Colonic mucosa (tissue), 4 donors: ENCODE measurements around the gene SINHCAF. TPM values are rescaled to one million over a fixed set of nuclear protein-coding genes. Genes with fewer than 3 reads are reported as not detected.
A peak's percentile ranks its signal among the peaks of the same experiment; 100 is the strongest.

ENCODE experiments used
- DNase-seq: peaks from one replicate; pipeline ENCODE4 v3.0.0-alpha.2; 2020
- H3K27ac ChIP-seq: fragments of 200-600 bp; one replicate; pipeline ENCODE4 v1.8.0; 2021
- H3K27me3 ChIP-seq: fragments of 200-600 bp; one replicate; pipeline ENCODE4 v1.8.0; 2021
- H3K36me3 ChIP-seq: fragments of 200-600 bp; one replicate; pipeline ENCODE4 v1.8.0; 2021
- H3K4me1 ChIP-seq: fragments of 200-600 bp; one replicate; pipeline ENCODE4 v1.8.0; 2021; ENCODE audit warnings: mild to moderate bottlenecking
- H3K4me3 ChIP-seq: fragments of 200-600 bp; one replicate; pipeline ENCODE4 v1.8.0; 2021
- H3K9ac ChIP-seq, 2 donors: one replicate each; pipeline ENCODE4 v1.7.0; 2013; ENCODE audit warnings: control low read depth in 2 of 2, low read depth in 2 of 2, low read length in 2 of 2
- H3K9me3 ChIP-seq: fragments of 200-600 bp; one replicate; pipeline ENCODE4 v1.8.0; 2021
- intact Hi-C: fragments of 100-400 bp; cut with DNase I; formaldehyde crosslinking; loops from one replicate; pipeline ENCODE4 v1.14.1; 2022
- total RNA-seq, 2 donors: library from RNA; stranded (reverse); fragmentation: NEBNext Ultra II Directional in 1 of 2; extraction: Animal tissue kit (Norgen Biotek cat#: 25700) in 1 of 2; gene quantifications; one replicate each; pipeline ENCODE4 v1.2.1, GENCODE V29; 2021
- TF ChIP-seq, protein P1 (sequence below): fragments of 200-600 bp; IDR thresholded peaks from one replicate; pipeline ENCODE4 v1.8.0; 2022; ENCODE audit warnings: antibody characterized with exemption, mild to moderate bottlenecking
- donor health status: healthy.
- donor health status: DM: no; HTN: no; CAD: no.
- donor health status: DM: no; HTN: no; CAD: no.

SINHCAF gene
- total RNA-seq, 2 donors from 2014 or later: 58.9 to 107 TPM

DNA sequence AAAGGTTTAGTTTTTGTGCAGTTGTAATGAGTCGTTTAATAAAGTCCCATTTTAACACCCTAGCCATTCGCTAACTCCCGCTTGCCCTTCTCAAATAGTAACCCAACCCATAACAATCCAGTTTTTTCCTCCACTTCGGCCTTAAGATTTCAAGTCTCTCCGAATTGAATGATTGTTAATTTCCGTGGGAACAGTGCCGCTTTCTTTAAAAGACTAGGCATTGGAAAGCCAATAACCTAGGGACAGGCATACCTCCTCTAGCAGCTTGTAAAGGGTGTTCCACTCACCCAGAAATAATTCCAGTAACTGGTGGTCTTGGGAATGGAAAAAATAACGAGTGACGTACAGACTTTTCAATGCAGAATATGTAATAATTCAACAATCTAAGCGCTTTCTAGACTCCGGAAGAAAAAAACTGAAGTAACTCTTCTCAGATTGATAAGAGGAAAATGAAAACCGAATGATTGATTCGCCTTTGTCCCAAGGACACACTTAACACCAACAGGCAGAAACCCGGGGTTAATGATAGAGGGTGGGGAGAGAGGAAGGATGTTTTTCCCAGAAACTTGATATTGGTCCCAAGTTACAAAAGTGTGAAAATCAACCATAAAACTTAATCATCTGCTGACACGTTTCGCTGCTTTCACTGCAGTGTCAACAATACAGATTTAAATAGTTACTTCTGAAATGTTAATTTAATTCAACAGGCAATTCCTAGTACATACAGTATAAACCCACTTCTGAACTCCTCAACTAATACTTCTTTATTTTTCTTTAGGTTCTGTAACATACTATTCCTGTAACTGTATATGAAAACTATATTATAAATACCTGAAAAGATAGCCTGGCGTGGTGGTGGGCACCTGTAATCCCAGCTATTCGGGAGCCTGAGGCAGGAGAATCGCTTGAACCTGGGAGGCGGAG is 1.0 kb upstream of the SINHCAF start:
- Histone ChIP-seq H3K36me3 (no peaks in the 10 kb centered on the region), H3K9me3 (no peaks in the 10 kb centered on the region), H3K4me1 (no peaks in the 10 kb centered on the region), H3K27me3 (no peaks in the 10 kb centered on the region), H3K9ac (peak overlapping the region; percentile 74 to 81), H3K27ac (peak overlapping the region; percentile 93), H3K4me3 (peak overlapping the region; percentile 80)
- TF ChIP-seq, protein P1, sequence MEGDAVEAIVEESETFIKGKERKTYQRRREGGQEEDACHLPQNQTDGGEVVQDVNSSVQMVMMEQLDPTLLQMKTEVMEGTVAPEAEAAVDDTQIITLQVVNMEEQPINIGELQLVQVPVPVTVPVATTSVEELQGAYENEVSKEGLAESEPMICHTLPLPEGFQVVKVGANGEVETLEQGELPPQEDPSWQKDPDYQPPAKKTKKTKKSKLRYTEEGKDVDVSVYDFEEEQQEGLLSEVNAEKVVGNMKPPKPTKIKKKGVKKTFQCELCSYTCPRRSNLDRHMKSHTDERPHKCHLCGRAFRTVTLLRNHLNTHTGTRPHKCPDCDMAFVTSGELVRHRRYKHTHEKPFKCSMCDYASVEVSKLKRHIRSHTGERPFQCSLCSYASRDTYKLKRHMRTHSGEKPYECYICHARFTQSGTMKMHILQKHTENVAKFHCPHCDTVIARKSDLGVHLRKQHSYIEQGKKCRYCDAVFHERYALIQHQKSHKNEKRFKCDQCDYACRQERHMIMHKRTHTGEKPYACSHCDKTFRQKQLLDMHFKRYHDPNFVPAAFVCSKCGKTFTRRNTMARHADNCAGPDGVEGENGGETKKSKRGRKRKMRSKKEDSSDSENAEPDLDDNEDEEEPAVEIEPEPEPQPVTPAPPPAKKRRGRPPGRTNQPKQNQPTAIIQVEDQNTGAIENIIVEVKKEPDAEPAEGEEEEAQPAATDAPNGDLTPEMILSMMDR: no peak
- DNase-seq: no peak
- intact Hi-C loops: no loop called here

DNA sequence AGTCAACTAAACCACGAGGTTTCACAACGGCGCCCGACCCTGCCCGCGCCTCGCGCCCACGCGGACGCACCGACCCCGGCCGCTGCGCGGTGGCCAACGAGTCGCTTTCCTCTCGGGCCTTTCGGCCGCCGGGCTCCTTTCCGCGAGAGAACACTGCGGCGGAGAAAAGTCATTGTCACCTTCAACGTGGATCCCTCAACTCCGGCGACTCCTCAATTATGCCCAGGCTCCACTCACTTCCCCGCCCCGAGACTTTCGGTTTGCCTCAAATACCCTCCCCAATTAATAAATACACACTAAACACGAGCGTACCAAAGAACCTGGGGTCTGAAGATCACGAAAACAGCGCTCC is 450 bp downstream of the SINHCAF start:
- TF ChIP-seq, protein P1: no peak
- Histone ChIP-seq H3K27ac (peak overlapping the region; percentile 93), H3K27me3 (no peaks in the 10 kb centered on the region), H3K9me3 (no peaks in the 10 kb centered on the region), H3K4me1 (no peaks in the 10 kb centered on the region), H3K36me3 (no peaks in the 10 kb centered on the region), H3K9ac (peak overlapping the region; percentile 80 to 94), H3K4me3 (peak overlapping the region; percentile 80)
- peak; percentile 48 for DNase-seq
- intact Hi-C loops: no loop called here

DNA sequence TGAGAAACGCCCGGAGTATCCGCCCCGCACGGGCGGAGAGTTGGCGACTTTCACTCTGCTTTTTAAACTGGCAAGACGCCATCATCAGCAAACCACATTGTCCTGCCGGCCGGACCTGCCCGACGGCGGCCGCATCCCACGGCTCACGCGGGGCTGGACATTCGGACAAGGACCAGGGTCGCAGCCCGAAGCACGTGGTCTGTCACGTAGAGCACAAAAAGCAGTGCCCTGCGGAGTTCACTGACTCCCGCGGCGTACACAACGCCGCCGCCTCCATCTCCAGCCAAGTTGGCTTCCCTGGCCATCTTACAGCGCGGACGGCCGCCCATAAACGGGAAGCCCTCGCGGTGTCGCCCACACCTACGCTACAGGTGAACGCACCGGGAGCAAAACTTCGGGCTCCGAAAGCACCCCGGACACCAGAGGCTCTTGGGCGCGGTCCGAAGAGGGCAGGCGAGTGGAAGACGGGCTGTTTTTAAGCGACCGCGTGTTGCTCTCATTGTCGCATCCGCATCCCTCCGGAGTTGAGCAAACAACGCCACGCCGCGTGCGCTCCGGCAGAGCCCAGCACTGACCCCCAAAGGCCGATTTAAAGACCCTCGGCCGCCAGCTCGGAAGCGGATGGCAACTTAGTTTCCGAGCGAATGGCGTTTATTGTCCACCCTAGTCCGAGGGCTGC is 966 bp downstream of the SINHCAF start:
- H3K4me3 ChIP-seq: peak overlapping the region; percentile 80
- no peaks in the 10 kb centered on the region for H3K9me3 ChIP-seq
- H3K27ac ChIP-seq: peak overlapping the region; percentile 93
- H3K4me1 ChIP-seq: no peaks in the 10 kb centered on the region
- no peaks in the 10 kb centered on the region for H3K27me3 ChIP-seq
- no peaks in the 10 kb centered on the region for H3K36me3 ChIP-seq
- TF ChIP-seq, protein P1: no peak
- intact Hi-C loops: no loop called here
- peak overlapping the region; percentile 80 to 94 for H3K9ac ChIP-seq
- peak; percentile 62 for DNase-seq

DNA sequence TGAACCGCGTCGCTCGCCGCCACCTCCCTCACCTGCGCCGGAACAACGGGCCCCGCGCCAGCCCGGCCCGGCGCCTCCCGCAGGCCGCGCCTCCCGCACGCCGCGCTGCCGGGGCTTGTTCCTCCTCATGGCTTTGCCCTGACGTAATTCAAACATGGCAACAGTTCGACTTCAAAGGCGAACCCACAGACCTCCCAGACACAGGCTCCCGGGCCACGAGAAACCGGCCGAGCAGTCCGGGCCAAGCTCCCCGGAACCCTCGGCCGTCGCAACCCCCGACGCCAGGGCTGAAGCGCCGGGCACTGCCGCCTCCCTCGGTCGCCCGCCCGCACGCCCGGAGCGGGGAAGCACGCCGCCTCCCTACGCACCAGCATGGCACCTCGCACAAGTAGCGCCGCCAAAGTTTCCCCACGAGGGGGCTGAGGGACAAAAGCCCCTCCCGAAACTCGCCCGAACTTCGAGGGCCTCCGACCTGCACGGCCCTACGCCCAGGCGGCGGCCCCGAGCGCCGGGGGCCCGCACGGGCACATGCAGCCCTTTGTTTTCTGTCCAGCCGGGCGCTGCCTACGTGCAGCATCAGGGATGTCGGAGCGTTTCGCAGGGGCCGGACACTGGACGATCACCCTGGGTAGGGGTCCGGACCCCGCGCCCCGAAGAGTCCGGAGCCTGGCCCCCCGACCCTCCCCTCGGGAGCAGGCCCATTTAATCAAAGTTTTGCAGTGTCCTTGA is 1.7 kb downstream of the SINHCAF start:
- Histone ChIP-seq H3K4me1 (no peaks in the 10 kb centered on the region), H3K9me3 (no peaks in the 10 kb centered on the region), H3K36me3 (no peaks in the 10 kb centered on the region), H3K4me3 (peak overlapping the region; percentile 80), H3K27ac (peak overlapping the region; percentile 93), H3K27me3 (no peaks in the 10 kb centered on the region), H3K9ac (peak overlapping the region; percentile 80 to 94)
- intact Hi-C loops: no loop called here
- peak; percentile 79 for DNase-seq
- TF ChIP-seq, protein P1: no peak

DNA sequence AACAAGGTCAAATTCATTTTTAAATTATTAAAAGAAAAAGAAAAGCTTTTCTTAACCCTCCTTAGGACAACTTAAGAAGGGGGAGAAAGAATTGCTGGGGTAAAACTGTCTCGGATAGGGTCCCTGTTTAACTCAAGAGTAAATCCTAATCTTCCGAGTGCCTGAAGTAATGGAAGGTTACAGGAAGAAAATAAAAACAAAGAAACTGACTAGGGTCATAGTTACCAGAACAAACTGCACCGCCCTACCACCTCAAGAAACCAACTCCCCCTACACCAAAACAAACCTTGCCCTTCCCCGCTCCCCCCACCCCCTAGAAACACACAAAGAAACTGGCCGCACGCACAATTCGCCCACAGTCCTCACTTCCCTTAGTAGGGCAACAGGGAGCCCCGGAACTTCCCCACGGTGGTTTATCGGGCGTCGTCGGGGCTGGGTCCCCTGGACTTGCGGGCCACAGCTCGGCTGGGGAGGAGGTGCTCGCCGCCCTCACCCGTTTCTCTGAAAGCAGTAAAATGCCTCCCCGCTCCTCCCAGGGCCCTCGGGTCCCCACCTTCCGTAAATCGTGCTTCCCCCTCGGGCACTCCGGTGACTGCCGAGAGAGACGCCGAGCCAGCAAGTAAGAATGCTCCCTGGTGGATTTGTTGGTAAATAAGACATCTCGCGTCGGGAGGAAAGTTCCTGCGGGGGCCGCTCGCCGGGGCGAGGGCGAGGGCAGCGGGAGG is 2.4 kb downstream of the SINHCAF start:
- no peaks in the 10 kb centered on the region for H3K36me3 ChIP-seq
- H3K4me3 ChIP-seq: peak overlapping the region; percentile 80
- H3K9ac ChIP-seq: peak overlapping the region; percentile 80 to 94
- intact Hi-C loops: no loop called here
- peak; percentile 65 for DNase-seq
- H3K27ac ChIP-seq: peak overlapping the region; percentile 93
- no peaks in the 10 kb centered on the region for H3K27me3 ChIP-seq
- no peaks in the 10 kb centered on the region for H3K4me1 ChIP-seq
- TF ChIP-seq, protein P1: no peak
- no peaks in the 10 kb centered on the region for H3K9me3 ChIP-seq
